Endodermal cell (in vitro differentiated cells): ENCODE data around the gene ERBB4. TPM values are rescaled to one million over a fixed set of nuclear protein-coding genes. Genes with fewer than 3 reads are reported as not detected.

ENCODE experiments used
- DNase-seq: peaks from one replicate; pipeline ENCODE4 v3.0.0-alpha.2; 2017
- H3K27ac ChIP-seq: 2 replicates; pipeline ENCODE4 v1.5.1; 2013; ENCODE audit warnings: mild to moderate bottlenecking, low read depth, low read length, moderate library complexity
- H3K27me3 ChIP-seq: 2 replicates; pipeline ENCODE4 v1.6.1; 2013; ENCODE audit warnings: mild to moderate bottlenecking, low read length, moderate library complexity; ENCODE audit not compliant: insufficient read depth, control insufficient read depth, poor library complexity, severe bottlenecking
- H3K36me3 ChIP-seq: 2 replicates; pipeline ENCODE4 v1.7.0; 2013; ENCODE audit warnings: mild to moderate bottlenecking, low read length, moderate library complexity; ENCODE audit not compliant: control insufficient read depth, insufficient read depth
- H3K4me1 ChIP-seq: one replicate; pipeline ENCODE4 v1.7.0; 2013; ENCODE audit warnings: low read length; ENCODE audit not compliant: control insufficient read depth, insufficient read depth
- H3K4me3 ChIP-seq: 2 replicates; pipeline ENCODE4 v1.5.1; 2013; ENCODE audit warnings: mild to moderate bottlenecking, low read length, moderate library complexity
- H3K9ac ChIP-seq: 2 replicates; pipeline ENCODE4 v1.6.1; 2013; ENCODE audit warnings: mild to moderate bottlenecking, low read length, moderate library complexity; ENCODE audit not compliant: poor library complexity, severe bottlenecking; ENCODE audit errors: extremely low read depth
- H3K9me3 ChIP-seq: 2 replicates; pipeline ENCODE4 v1.6.1; 2013; ENCODE audit warnings: mild to moderate bottlenecking, low read length, moderate library complexity; ENCODE audit not compliant: control insufficient read depth
- H3K27ac Mint-ChIP-seq: 2 replicates; pipeline ENCODE4 v1.8.0; 2020; ENCODE audit warnings: mixed read lengths
- H3K27me3 Mint-ChIP-seq: 2 replicates; pipeline ENCODE4 v1.8.0; 2021; ENCODE audit warnings: mild to moderate bottlenecking, mixed read lengths; ENCODE audit not compliant: insufficient read depth
- H3K36me3 Mint-ChIP-seq: 2 replicates; pipeline ENCODE4 v1.8.0; 2020; ENCODE audit warnings: low read depth, mixed read lengths
- H3K4me1 Mint-ChIP-seq: 2 replicates; pipeline ENCODE4 v1.8.0; 2020; ENCODE audit warnings: mixed read lengths
- H3K4me3 Mint-ChIP-seq: 2 replicates; pipeline ENCODE4 v1.8.0; 2020; ENCODE audit warnings: mild to moderate bottlenecking, moderate library complexity, mixed read lengths
- H3K9me3 Mint-ChIP-seq: 2 replicates; pipeline ENCODE4 v1.8.0; 2020; ENCODE audit warnings: mild to moderate bottlenecking, mixed read lengths
- CTCF ChIP-seq: fragments of 200-600 bp; sonication (generic); conservative IDR thresholded peaks from 2 replicates; pipeline ENCODE4 v1.5.0; 2021; ENCODE audit warnings: antibody characterized with exemption, mild to moderate bottlenecking
- WGBS, 2 experiments: methylation state at CpG; one replicate each; pipeline versions ENCODE4 v1.1.5 to v1.1.7; 2013; ENCODE audit warnings: missing lambda C conversion rate in 2 of 2, mixed read lengths in 1 of 2; ENCODE audit not compliant: insufficient coverage in 1 of 2, insufficient read length in 1 of 2; 5-methylcytosine and 5-hydroxymethylcytosine counted together
- total RNA-seq, 2 donors: library from RNA; stranded (reverse); fragmentation: NEBNext Ultra II Directional in 1 of 2; extraction: Animal tissue kit (Norgen Biotek cat#: 25700) in 1 of 2; gene quantifications; 2 replicates in 1 of 2; 3 replicates in 1 of 2; pipeline ENCODE4 v1.2.1, GENCODE V29; 2021

Gene ERBB4
- total RNA-seq, 2 donors from 2014 or later = 154 to 158 TPM

DNA sequence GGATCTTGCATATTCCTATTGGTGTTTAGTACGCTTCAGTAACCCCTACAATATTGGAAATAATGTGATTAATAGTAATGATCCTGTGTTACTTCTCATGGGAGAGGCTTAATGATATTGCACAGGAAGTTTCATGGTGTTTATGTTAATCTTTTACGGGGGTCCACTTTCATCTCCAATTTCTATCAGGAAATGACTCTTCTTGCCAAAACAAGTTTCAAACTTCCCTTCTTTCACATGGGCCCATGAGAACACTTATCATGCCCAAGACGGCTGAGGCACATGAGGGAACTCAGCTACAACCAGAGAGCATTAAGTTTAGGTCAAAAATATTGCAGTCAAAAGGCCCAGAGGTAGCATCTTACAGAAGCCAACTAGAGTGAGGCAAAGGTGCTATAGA lies 7.6 kb downstream of the ERBB4 start:
- H3K9me3 Mint-ChIP-seq = no peaks in the 10 kb centered on the region
- DNase-seq = no peak
- no peak for TF ChIP-seq CTCF
- peaks cover 35% of the 10 kb centered on the region for H3K27me3 ChIP-seq
- H3K4me3 Mint-ChIP-seq = no peak overlapping the region
- 77 to 100% methylated on average over 1 to 3 of the region's 3 CpGs for WGBS, 2 experiments
- no peak overlapping the region for H3K4me3 ChIP-seq
- H3K9ac ChIP-seq = no peak overlapping the region
- peaks cover 26% of the 10 kb centered on the region for H3K27me3 Mint-ChIP-seq
- H3K4me1 ChIP-seq = no peaks in the 10 kb centered on the region
- no peaks in the 10 kb centered on the region for H3K9me3 ChIP-seq
- H3K36me3 Mint-ChIP-seq = no peaks in the 10 kb centered on the region
- H3K4me1 Mint-ChIP-seq = peaks cover 2% of the 10 kb centered on the region
- no peak overlapping the region for H3K27ac Mint-ChIP-seq
- no peak overlapping the region for H3K27ac ChIP-seq
- H3K36me3 ChIP-seq = no peaks in the 10 kb centered on the region

DNA sequence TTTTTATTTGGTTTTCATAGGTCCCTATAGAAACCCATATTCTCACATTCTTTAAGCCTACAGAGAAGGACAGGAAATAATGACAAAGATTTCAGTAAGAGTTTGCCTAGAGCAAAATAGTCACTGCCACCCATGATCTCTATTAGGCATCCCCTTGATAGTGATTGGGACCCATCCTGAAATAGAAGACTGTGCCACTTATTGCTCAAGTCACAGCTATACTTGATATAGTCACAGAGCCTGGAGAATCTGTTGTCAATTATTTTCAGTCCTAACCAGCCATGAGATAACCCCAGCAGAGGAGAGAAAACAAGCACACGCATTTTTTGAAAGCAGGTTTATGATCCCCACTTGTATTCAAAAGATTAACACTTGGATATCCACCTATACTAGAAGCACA lies 8.2 kb downstream of the ERBB4 start:
- Histone ChIP-seq H3K36me3 (no peaks in the 10 kb centered on the region), H3K4me3 (no peak overlapping the region), H3K4me1 (no peaks in the 10 kb centered on the region), H3K27ac (no peak overlapping the region), H3K27me3 (peaks cover 29% of the 10 kb centered on the region), H3K9ac (no peak overlapping the region), H3K9me3 (no peaks in the 10 kb centered on the region)
- DNase-seq = no peak
- H3K36me3 Mint-ChIP-seq = no peaks in the 10 kb centered on the region
- WGBS, 2 experiments = 75% methylated on average over 1 of the region's 1 CpG; no CpG with 5 or more reads in 1 of the 2 experiments
- H3K4me1 Mint-ChIP-seq = no peaks in the 10 kb centered on the region
- no peak overlapping the region for H3K4me3 Mint-ChIP-seq
- no peak for TF ChIP-seq CTCF
- peaks cover 20% of the 10 kb centered on the region for H3K27me3 Mint-ChIP-seq
- no peaks in the 10 kb centered on the region for H3K9me3 Mint-ChIP-seq
- no peak overlapping the region for H3K27ac Mint-ChIP-seq

- DNase-seq = no peak
- no peak overlapping the region for H3K4me3 ChIP-seq
- no peaks in the 10 kb centered on the region for H3K36me3 Mint-ChIP-seq
- H3K4me1 Mint-ChIP-seq = no peaks in the 10 kb centered on the region
- no peak overlapping the region for H3K27ac ChIP-seq
- TF ChIP-seq CTCF = peak; percentile 59
- H3K4me3 Mint-ChIP-seq = no peak overlapping the region
- no peaks in the 10 kb centered on the region for H3K9me3 ChIP-seq
- H3K27me3 Mint-ChIP-seq = peaks cover 2% of the 10 kb centered on the region
- 86% methylated on average over 6 of the region's 6 CpGs; no CpG with 5 or more reads in 1 of the 2 experiments for WGBS, 2 experiments
- peaks cover 8% of the 10 kb centered on the region for H3K27me3 ChIP-seq
- H3K27ac Mint-ChIP-seq = no peak overlapping the region
- H3K9me3 Mint-ChIP-seq = no peaks in the 10 kb centered on the region
- H3K9ac ChIP-seq = no peak overlapping the region
- H3K4me1 ChIP-seq = no peaks in the 10 kb centered on the region
- H3K36me3 ChIP-seq = no peaks in the 10 kb centered on the region
Measured at GRCh38 chr2:212528106-212528856, 10.3 kb downstream of the ERBB4 start.
